Mesenchymal stem cell (in vitro differentiated cells and primary cell): ENCODE measurements around the gene FADS6.
A peak's percentile ranks its signal among the peaks of the same experiment; 100 is the strongest.
"Not testable (repeated sequence)": the region's sequence is repeated elsewhere in the genome, so short reads cannot be mapped to it uniquely, and the experiment has no call there.

Experiments
- DNase-seq: peaks from one replicate; pipeline ENCODE4 v3.0.0-alpha.2; 2013
- H2AFZ ChIP-seq: one replicate; pipeline ENCODE4 v1.6.1; 2013; ENCODE audit warnings: low read depth, mild to moderate bottlenecking, control low read depth, inconsistent platforms, low read length, moderate library complexity
- H2AK5ac ChIP-seq: 2 replicates; pipeline ENCODE4 v1.6.1; 2013; ENCODE audit warnings: low read length, moderate library complexity, mild to moderate bottlenecking, inconsistent platforms; ENCODE audit not compliant: severe bottlenecking
- H2BK120ac ChIP-seq: one replicate; pipeline ENCODE4 v1.6.1; 2013; ENCODE audit warnings: low read depth, mild to moderate bottlenecking, inconsistent platforms, low read length, moderate library complexity
- H2BK12ac ChIP-seq, 2 experiments: one replicate each; pipeline ENCODE4 v1.6.1; 2013; ENCODE audit warnings: inconsistent platforms in 2 of 2, low read length in 2 of 2, mild to moderate bottlenecking in 2 of 2, moderate library complexity in 2 of 2, control low read depth in 1 of 2
- H2BK15ac ChIP-seq: one replicate; pipeline ENCODE4 v1.6.1; 2013; ENCODE audit warnings: mild to moderate bottlenecking, low read depth, inconsistent platforms; ENCODE audit not compliant: poor library complexity, severe bottlenecking
- H2BK5ac ChIP-seq: 2 replicates; pipeline ENCODE4 v1.6.1; 2013; ENCODE audit warnings: low read depth, mild to moderate bottlenecking, low read length, control low read depth, inconsistent platforms; ENCODE audit not compliant: poor library complexity, severe bottlenecking
- H3K14ac ChIP-seq, 2 experiments: one replicate each; pipeline ENCODE4 v1.6.1; 2013; ENCODE audit warnings: inconsistent platforms in 2 of 2, low read length in 2 of 2, control low read depth in 1 of 2, mild to moderate bottlenecking in 1 of 2, moderate library complexity in 1 of 2
- H3K18ac ChIP-seq, 2 experiments: one replicate each; pipeline ENCODE4 v1.6.1; 2013; ENCODE audit warnings: inconsistent platforms in 2 of 2, low read length in 2 of 2, control low read depth in 1 of 2, low read depth in 1 of 2, mild to moderate bottlenecking in 1 of 2
- H3K23ac ChIP-seq, 2 experiments: one replicate each; pipeline ENCODE4 v1.6.1; 2013; ENCODE audit warnings: inconsistent platforms in 2 of 2, low read length in 2 of 2, mild to moderate bottlenecking in 2 of 2, moderate library complexity in 2 of 2, control low read depth in 1 of 2
- H3K27ac ChIP-seq: 2 replicates; pipeline ENCODE4 v1.5.1; 2013; ENCODE audit warnings: mild to moderate bottlenecking, moderate library complexity, low read length, control low read depth, inconsistent platforms; ENCODE audit not compliant: poor library complexity, severe bottlenecking
- H3K27me3 ChIP-seq, 2 experiments: 2 replicates each; pipeline versions ENCODE4 v1.6.1 to v1.7.0; 2013; ENCODE audit warnings: low read length in 2 of 2, mild to moderate bottlenecking in 2 of 2, moderate library complexity in 2 of 2, control low read depth in 1 of 2, inconsistent platforms in 1 of 2; ENCODE audit not compliant: control insufficient read depth in 1 of 2, insufficient read depth in 1 of 2
- H3K36me3 ChIP-seq, 2 experiments: 2 replicates each; pipeline versions ENCODE4 v1.6.1 to v1.7.0; 2013; ENCODE audit warnings: low read length in 2 of 2, control low read depth in 1 of 2, inconsistent platforms in 1 of 2, low read depth in 1 of 2, mild to moderate bottlenecking in 1 of 2; ENCODE audit not compliant: insufficient read depth in 2 of 2, control insufficient read depth in 1 of 2
- H3K4ac ChIP-seq, 2 experiments: one replicate each; pipeline ENCODE4 v1.6.1; 2013; ENCODE audit warnings: inconsistent platforms in 2 of 2, low read length in 2 of 2, mild to moderate bottlenecking in 2 of 2, moderate library complexity in 2 of 2, control low read depth in 1 of 2, low read depth in 1 of 2
- H3K4me1 ChIP-seq: 2 replicates; pipeline ENCODE4 v1.6.1; 2013; ENCODE audit warnings: low read depth, low read length, control low read depth; ENCODE audit not compliant: control insufficient read depth, insufficient read depth
- H3K4me2 ChIP-seq: 2 replicates; pipeline ENCODE4 v1.6.1; 2013; ENCODE audit warnings: low read length, mild to moderate bottlenecking, inconsistent platforms; ENCODE audit not compliant: poor library complexity, severe bottlenecking
- H3K4me3 ChIP-seq, 2 experiments: 2 replicates each; pipeline versions ENCODE4 v1.5.1 to v1.7.0; 2013; ENCODE audit warnings: low read length in 2 of 2, mild to moderate bottlenecking in 2 of 2, control low read depth in 1 of 2, low read depth in 1 of 2; ENCODE audit not compliant: insufficient read depth in 1 of 2
- H3K79me1 ChIP-seq: replicated peaks from 2 replicates; pipeline ENCODE4 v1.6.1; 2013; ENCODE audit warnings: mild to moderate bottlenecking, control low read depth, low read length, inconsistent platforms; ENCODE audit not compliant: poor library complexity, severe bottlenecking
- H3K9ac ChIP-seq: 2 replicates; pipeline ENCODE4 v1.7.0; 2013; ENCODE audit warnings: mild to moderate bottlenecking, low read length, moderate library complexity
- H3K9me3 ChIP-seq: 2 replicates; pipeline ENCODE4 v1.7.0; 2013; ENCODE audit warnings: mild to moderate bottlenecking, low read length; ENCODE audit not compliant: control insufficient read depth
- H4K8ac ChIP-seq: one replicate; pipeline ENCODE4 v1.6.1; 2013; ENCODE audit warnings: inconsistent platforms, mild to moderate bottlenecking, low read length, moderate library complexity
- H4K91ac ChIP-seq: one replicate; pipeline ENCODE4 v1.6.1; 2013; ENCODE audit warnings: mild to moderate bottlenecking, low read length, inconsistent platforms
- WGBS: methylation state at CpG from one replicate; pipeline ENCODE4 v1.1.7; 2013; ENCODE audit warnings: mixed read lengths; 5-methylcytosine and 5-hydroxymethylcytosine counted together

Gene FADS6

DNA sequence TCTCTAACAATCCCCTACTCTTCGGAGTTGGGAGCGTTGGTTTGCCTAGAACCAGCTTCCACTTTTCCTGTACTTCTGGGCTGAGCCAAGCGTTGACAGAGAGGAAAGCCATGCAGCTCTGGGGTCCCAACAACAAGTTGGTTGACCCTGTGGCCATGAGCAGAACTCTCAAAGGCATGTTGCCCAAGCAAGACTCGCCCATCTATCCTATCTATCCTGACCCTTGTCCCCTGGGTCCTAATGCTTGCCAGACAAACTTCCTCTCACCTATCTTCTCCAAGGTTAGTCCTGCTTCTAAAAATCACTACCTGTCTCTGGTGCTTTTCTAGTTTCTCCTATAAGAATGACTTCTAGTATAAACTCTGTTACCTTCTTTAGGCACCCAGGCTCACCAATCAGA, 15.7 kb upstream of the FADS6 start:
- not testable (repeated sequence) for H4K8ac ChIP-seq, H2BK15ac ChIP-seq, DNase-seq, H3K4me3 ChIP-seq, H3K4me1 ChIP-seq, H3K18ac ChIP-seq, H3K4me2 ChIP-seq, H3K36me3 ChIP-seq, H2AFZ ChIP-seq, H3K23ac ChIP-seq, H3K79me1 ChIP-seq, H3K4ac ChIP-seq, H4K91ac ChIP-seq, H2BK5ac ChIP-seq, H3K27ac ChIP-seq, H2BK120ac ChIP-seq, H3K9me3 ChIP-seq, H2BK12ac ChIP-seq, H3K14ac ChIP-seq, H3K9ac ChIP-seq, H2AK5ac ChIP-seq
- WGBS = 57% methylated on average over 4 of the region's 4 CpGs
- H3K27me3 ChIP-seq = peaks cover 15 to 27% of the 10 kb centered on the region in 2 experiments

DNA sequence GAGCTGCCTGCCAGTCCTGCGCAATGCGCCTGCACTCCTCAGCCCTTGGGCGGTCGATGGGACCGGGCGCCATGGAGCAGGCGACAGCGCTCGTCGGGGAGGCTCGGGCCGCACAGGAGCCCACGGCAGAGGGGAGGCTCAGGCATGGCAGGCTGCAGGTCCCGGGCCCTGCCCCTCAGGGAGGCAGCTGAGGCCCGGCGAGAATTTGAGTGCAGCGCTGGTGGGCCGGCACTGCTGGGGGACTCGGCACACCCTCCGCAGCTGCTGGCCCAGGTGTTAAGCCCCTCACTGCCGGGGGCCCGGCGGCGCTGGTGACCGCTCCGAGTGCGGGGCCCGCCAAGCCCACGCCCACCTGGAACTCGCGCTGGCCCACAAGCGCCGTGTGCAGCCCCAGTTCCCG, 13.6 kb upstream of the FADS6 start:
- no peak overlapping the region for H3K4me3 ChIP-seq
- H3K4me1 ChIP-seq = no peaks in the 10 kb centered on the region
- WGBS = 92% methylated on average over 31 of the region's 34 CpGs
- H4K8ac ChIP-seq = no peak overlapping the region
- H3K27ac ChIP-seq = no peak overlapping the region
- no peak overlapping the region for H2BK12ac ChIP-seq
- no peak overlapping the region for H3K14ac ChIP-seq
- H2BK120ac ChIP-seq = no peak overlapping the region
- no peak overlapping the region for H3K4me2 ChIP-seq
- H3K9ac ChIP-seq = no peak overlapping the region
- H3K36me3 ChIP-seq = no peaks in the 10 kb centered on the region
- no peak overlapping the region for H2BK5ac ChIP-seq
- H3K18ac ChIP-seq = no peak overlapping the region
- no peak overlapping the region for H3K4ac ChIP-seq
- no peaks in the 10 kb centered on the region for H3K9me3 ChIP-seq
- no peak overlapping the region for H2AFZ ChIP-seq
- H2BK15ac ChIP-seq = no peak overlapping the region
- H2AK5ac ChIP-seq = no peak overlapping the region
- no peak overlapping the region for H4K91ac ChIP-seq
- H3K23ac ChIP-seq = no peak overlapping the region
- DNase-seq = no peak
- no peaks in the 10 kb centered on the region for H3K79me1 ChIP-seq
- H3K27me3 ChIP-seq = peaks cover 23 to 41% of the 10 kb centered on the region in 2 experiments

DNA sequence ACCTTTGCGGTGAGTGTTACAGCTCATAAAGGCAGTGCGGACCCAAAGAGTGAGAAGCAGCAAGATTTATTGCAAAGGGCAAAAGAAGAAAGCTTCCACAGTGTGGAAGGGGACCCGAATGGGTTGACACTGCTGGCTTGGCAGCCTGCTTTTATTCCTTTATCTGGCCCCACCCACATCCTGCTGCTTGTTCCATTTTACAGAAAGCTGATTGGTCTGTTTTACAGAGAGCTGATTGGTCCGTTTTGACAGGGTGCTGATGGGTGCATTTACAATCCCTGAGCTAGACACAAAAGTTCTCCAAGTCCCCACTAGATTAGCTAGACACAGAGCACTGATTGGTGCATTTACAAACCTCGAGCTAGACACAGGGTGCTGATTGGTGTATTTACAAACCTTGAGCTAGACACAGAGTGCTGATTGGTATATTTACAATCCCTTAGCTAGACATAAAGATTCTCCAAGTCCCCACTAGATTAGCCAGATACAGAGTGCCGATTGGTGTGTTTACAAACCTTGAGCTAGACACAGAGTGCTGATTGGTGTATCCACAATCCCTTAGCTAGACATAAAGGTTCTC, 12.9 kb upstream of the FADS6 start:
- not testable (repeated sequence) for H2AFZ ChIP-seq, H3K9ac ChIP-seq, H2BK12ac ChIP-seq, H2BK15ac ChIP-seq, H3K14ac ChIP-seq, H3K18ac ChIP-seq, H3K4me1 ChIP-seq, H4K91ac ChIP-seq, H3K4me3 ChIP-seq, H3K9me3 ChIP-seq, H2BK120ac ChIP-seq, H3K4ac ChIP-seq, H3K4me2 ChIP-seq, DNase-seq, H3K27ac ChIP-seq, H2AK5ac ChIP-seq, H3K79me1 ChIP-seq, H3K36me3 ChIP-seq, H2BK5ac ChIP-seq, H4K8ac ChIP-seq, H3K23ac ChIP-seq
- 67% methylated on average over 5 of the region's 6 CpGs for whole genome bisulfite sequencing
- peaks cover 24 to 48% of the 10 kb centered on the region in 2 experiments for H3K27me3 ChIP-seq

DNA sequence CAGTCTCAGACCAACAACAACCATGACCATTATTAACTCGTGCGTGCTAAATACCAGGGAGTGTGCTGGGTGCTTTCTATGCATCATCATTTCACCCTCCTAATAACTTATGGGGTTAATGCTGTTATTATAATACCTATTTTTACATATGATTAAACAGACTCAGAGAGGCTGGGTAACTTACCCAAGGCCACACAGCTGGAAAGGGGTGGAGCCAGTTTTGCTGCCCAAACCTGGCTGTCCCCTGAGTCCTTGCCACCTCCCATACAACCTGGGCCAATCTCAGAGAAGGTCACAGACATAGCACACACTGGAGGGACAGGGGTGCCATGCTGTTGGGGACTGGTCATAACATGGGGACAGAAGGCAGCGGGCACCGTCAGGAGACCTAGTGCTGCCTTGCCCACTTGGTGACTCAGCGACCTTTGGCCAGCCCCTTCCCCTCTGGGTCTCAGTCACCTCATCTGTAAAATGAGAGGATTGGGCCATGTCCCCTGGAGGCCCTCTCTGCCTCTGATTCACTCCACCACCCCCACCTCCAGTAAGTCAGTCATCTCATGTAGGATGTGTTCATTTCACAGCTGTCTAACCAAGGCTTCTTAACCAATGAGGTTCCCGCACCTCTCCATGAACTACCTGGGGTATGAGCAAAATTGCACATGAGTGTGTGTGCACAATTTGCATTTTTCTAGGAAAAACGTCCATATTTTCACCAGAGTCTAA, 11.4 kb upstream of the FADS6 start:
- Histone ChIP-seq H3K27ac (no peak overlapping the region), H3K9ac (no peak overlapping the region), H2AK5ac (no peak overlapping the region), H3K79me1 (no peaks in the 10 kb centered on the region), H2BK12ac (no peak overlapping the region), H3K4me2 (no peak overlapping the region), H3K4me1 (no peaks in the 10 kb centered on the region), H3K18ac (no peak overlapping the region), H2BK120ac (no peak overlapping the region), H2BK5ac (no peak overlapping the region), H3K36me3 (no peaks in the 10 kb centered on the region), H3K27me3 (peaks cover 34 to 60% of the 10 kb centered on the region in 2 experiments), H3K14ac (peak overlapping the region in 1 of 2 experiments; percentile 64), H2AFZ (no peak overlapping the region), H3K4me3 (no peak overlapping the region), H4K8ac (no peak overlapping the region), H4K91ac (no peak overlapping the region), H3K4ac (no peak overlapping the region), H3K23ac (no peak overlapping the region), H2BK15ac (no peak overlapping the region), H3K9me3 (no peaks in the 10 kb centered on the region)
- WGBS = 69% methylated on average over 5 of the region's 7 CpGs
- no peak for DNase-seq
